Endodermal cell (in vitro differentiated cells): ENCODE data around the gene NDUFB7. TPM values are rescaled to one million over a fixed set of nuclear protein-coding genes. Genes with fewer than 3 reads are reported as not detected.
"Not testable (repeated sequence)": the region's sequence is repeated elsewhere in the genome, so short reads cannot be mapped to it uniquely, and the experiment has no call there.

Experiments used
- DNase-seq: peaks from one replicate; pipeline ENCODE4 v3.0.0-alpha.2; 2017
- H3K27ac ChIP-seq: 2 replicates; pipeline ENCODE4 v1.5.1; 2013; ENCODE audit warnings: mild to moderate bottlenecking, low read depth, low read length, moderate library complexity
- H3K27me3 ChIP-seq: 2 replicates; pipeline ENCODE4 v1.6.1; 2013; ENCODE audit warnings: mild to moderate bottlenecking, low read length, moderate library complexity; ENCODE audit not compliant: insufficient read depth, control insufficient read depth, poor library complexity, severe bottlenecking
- H3K36me3 ChIP-seq: 2 replicates; pipeline ENCODE4 v1.7.0; 2013; ENCODE audit warnings: mild to moderate bottlenecking, low read length, moderate library complexity; ENCODE audit not compliant: control insufficient read depth, insufficient read depth
- H3K4me1 ChIP-seq: one replicate; pipeline ENCODE4 v1.7.0; 2013; ENCODE audit warnings: low read length; ENCODE audit not compliant: control insufficient read depth, insufficient read depth
- H3K4me3 ChIP-seq: 2 replicates; pipeline ENCODE4 v1.5.1; 2013; ENCODE audit warnings: mild to moderate bottlenecking, low read length, moderate library complexity
- H3K9ac ChIP-seq: 2 replicates; pipeline ENCODE4 v1.6.1; 2013; ENCODE audit warnings: mild to moderate bottlenecking, low read length, moderate library complexity; ENCODE audit not compliant: poor library complexity, severe bottlenecking; ENCODE audit errors: extremely low read depth
- H3K9me3 ChIP-seq: 2 replicates; pipeline ENCODE4 v1.6.1; 2013; ENCODE audit warnings: mild to moderate bottlenecking, low read length, moderate library complexity; ENCODE audit not compliant: control insufficient read depth
- H3K27ac Mint-ChIP-seq: 2 replicates; pipeline ENCODE4 v1.8.0; 2020; ENCODE audit warnings: mixed read lengths
- H3K27me3 Mint-ChIP-seq: 2 replicates; pipeline ENCODE4 v1.8.0; 2021; ENCODE audit warnings: mild to moderate bottlenecking, mixed read lengths; ENCODE audit not compliant: insufficient read depth
- H3K36me3 Mint-ChIP-seq: 2 replicates; pipeline ENCODE4 v1.8.0; 2020; ENCODE audit warnings: low read depth, mixed read lengths
- H3K4me1 Mint-ChIP-seq: 2 replicates; pipeline ENCODE4 v1.8.0; 2020; ENCODE audit warnings: mixed read lengths
- H3K4me3 Mint-ChIP-seq: 2 replicates; pipeline ENCODE4 v1.8.0; 2020; ENCODE audit warnings: mild to moderate bottlenecking, moderate library complexity, mixed read lengths
- H3K9me3 Mint-ChIP-seq: 2 replicates; pipeline ENCODE4 v1.8.0; 2020; ENCODE audit warnings: mild to moderate bottlenecking, mixed read lengths
- CTCF ChIP-seq: fragments of 200-600 bp; sonication (generic); conservative IDR thresholded peaks from 2 replicates; pipeline ENCODE4 v1.5.0; 2021; ENCODE audit warnings: antibody characterized with exemption, mild to moderate bottlenecking
- WGBS, 2 experiments: methylation state at CpG; one replicate each; pipeline versions ENCODE4 v1.1.5 to v1.1.7; 2013; ENCODE audit warnings: missing lambda C conversion rate in 2 of 2, mixed read lengths in 1 of 2; ENCODE audit not compliant: insufficient coverage in 1 of 2, insufficient read length in 1 of 2; 5-methylcytosine and 5-hydroxymethylcytosine counted together
- total RNA-seq, 2 donors: library from RNA; stranded (reverse); fragmentation: NEBNext Ultra II Directional in 1 of 2; extraction: Animal tissue kit (Norgen Biotek cat#: 25700) in 1 of 2; gene quantifications; 2 replicates in 1 of 2; 3 replicates in 1 of 2; pipeline ENCODE4 v1.2.1, GENCODE V29; 2021

NDUFB7 gene
- total RNA-seq, 2 donors from 2014 or later, result 127 to 141 TPM

- peaks cover 25% of the 10 kb centered on the region for H3K36me3 Mint-ChIP-seq
- Histone ChIP-seq H3K27me3 (no peaks in the 10 kb centered on the region), H3K4me3 (no peak overlapping the region), H3K9me3 (no peaks in the 10 kb centered on the region), H3K27ac (no peak overlapping the region), H3K36me3 (no peaks in the 10 kb centered on the region), H3K4me1 (peaks cover 6% of the 10 kb centered on the region), H3K9ac (no peak overlapping the region)
- H3K4me3 Mint-ChIP-seq, result no peak overlapping the region
- no peak for TF ChIP-seq CTCF
- H3K9me3 Mint-ChIP-seq, result no peaks in the 10 kb centered on the region
- WGBS, 2 experiments, result 94 to 99% methylated on average over 9 to 24 of the region's 31 CpGs
- H3K4me1 Mint-ChIP-seq, result peaks cover 27% of the 10 kb centered on the region
- H3K27ac Mint-ChIP-seq, result no peak overlapping the region
- no peaks in the 10 kb centered on the region for H3K27me3 Mint-ChIP-seq
- DNase-seq, result no peak
Measured at GRCh38 chr19:14565765-14566711, 5.8 kb downstream of the NDUFB7 start.

- peaks cover 25% of the 10 kb centered on the region for H3K36me3 Mint-ChIP-seq
- Histone ChIP-seq H3K4me3 (no peak overlapping the region), H3K9me3 (no peaks in the 10 kb centered on the region), H3K27ac (no peak overlapping the region), H3K4me1 (peaks cover 6% of the 10 kb centered on the region), H3K27me3 (no peaks in the 10 kb centered on the region), H3K36me3 (no peaks in the 10 kb centered on the region), H3K9ac (no peak overlapping the region)
- H3K27ac Mint-ChIP-seq, result no peak overlapping the region
- peaks cover 30% of the 10 kb centered on the region for H3K4me1 Mint-ChIP-seq
- H3K9me3 Mint-ChIP-seq, result no peaks in the 10 kb centered on the region
- DNase-seq, result no peak
- no peak for TF ChIP-seq CTCF
- WGBS, 2 experiments, result 95 to 98% methylated on average over 7 to 22 of the region's 22 CpGs
- no peak overlapping the region for H3K4me3 Mint-ChIP-seq
- no peaks in the 10 kb centered on the region for H3K27me3 Mint-ChIP-seq
Measured at GRCh38 chr19:14565298-14565679, 6.6 kb downstream of the NDUFB7 start.

GRCh38 chr19:14564652-14565297 lies 7.1 kb downstream of the NDUFB7 start:
- not testable (repeated sequence) for H3K4me3 Mint-ChIP-seq, H3K36me3 ChIP-seq, H3K4me3 ChIP-seq, H3K9me3 Mint-ChIP-seq, H3K27ac ChIP-seq, H3K27me3 ChIP-seq, H3K27ac Mint-ChIP-seq, H3K4me1 ChIP-seq, H3K9ac ChIP-seq, DNase-seq, H3K27me3 Mint-ChIP-seq, H3K9me3 ChIP-seq
- peaks cover 31% of the 10 kb centered on the region for H3K4me1 Mint-ChIP-seq
- H3K36me3 Mint-ChIP-seq, result peaks cover 25% of the 10 kb centered on the region
- WGBS, 2 experiments, result 88 to 98% methylated on average over 8 to 21 of the region's 22 CpGs
